ENCODE data around the gene CELF1. TPM values are rescaled to one million over a fixed set of nuclear protein-coding genes. Genes with fewer than 3 reads are reported as not detected.

The CELF1 gene
- total and polyA plus RNA-seq, 10 of the 15 experiments (the other 5 are each of a cell fraction or from before 2014, with no cell fraction given): 35.3 to 128 (median 85.7) TPM

DNA sequence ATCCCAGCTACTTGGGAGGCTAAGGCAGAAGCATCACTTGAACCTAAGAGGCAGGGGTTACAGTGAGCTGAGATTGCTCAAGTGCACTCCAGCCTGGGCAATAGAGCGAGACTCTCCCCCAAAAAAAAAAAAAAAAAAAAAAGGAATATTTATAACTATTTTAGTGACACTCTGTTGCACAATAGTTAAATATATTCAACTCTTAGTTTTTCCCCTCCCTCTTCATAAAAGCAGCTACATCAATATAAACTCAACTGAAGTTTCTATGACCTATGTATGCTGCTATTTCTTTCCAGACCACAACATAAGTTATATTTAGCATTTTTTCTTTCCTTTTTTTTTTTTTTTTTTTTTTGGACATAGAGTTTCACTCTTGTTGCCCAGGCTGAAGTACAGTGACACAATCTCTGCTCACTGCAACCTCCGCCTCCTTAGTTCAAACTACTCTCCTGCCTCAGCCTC, 19.2 kb downstream of the CELF1 start (continued):
- TF ChIP-seq, protein P1, sequence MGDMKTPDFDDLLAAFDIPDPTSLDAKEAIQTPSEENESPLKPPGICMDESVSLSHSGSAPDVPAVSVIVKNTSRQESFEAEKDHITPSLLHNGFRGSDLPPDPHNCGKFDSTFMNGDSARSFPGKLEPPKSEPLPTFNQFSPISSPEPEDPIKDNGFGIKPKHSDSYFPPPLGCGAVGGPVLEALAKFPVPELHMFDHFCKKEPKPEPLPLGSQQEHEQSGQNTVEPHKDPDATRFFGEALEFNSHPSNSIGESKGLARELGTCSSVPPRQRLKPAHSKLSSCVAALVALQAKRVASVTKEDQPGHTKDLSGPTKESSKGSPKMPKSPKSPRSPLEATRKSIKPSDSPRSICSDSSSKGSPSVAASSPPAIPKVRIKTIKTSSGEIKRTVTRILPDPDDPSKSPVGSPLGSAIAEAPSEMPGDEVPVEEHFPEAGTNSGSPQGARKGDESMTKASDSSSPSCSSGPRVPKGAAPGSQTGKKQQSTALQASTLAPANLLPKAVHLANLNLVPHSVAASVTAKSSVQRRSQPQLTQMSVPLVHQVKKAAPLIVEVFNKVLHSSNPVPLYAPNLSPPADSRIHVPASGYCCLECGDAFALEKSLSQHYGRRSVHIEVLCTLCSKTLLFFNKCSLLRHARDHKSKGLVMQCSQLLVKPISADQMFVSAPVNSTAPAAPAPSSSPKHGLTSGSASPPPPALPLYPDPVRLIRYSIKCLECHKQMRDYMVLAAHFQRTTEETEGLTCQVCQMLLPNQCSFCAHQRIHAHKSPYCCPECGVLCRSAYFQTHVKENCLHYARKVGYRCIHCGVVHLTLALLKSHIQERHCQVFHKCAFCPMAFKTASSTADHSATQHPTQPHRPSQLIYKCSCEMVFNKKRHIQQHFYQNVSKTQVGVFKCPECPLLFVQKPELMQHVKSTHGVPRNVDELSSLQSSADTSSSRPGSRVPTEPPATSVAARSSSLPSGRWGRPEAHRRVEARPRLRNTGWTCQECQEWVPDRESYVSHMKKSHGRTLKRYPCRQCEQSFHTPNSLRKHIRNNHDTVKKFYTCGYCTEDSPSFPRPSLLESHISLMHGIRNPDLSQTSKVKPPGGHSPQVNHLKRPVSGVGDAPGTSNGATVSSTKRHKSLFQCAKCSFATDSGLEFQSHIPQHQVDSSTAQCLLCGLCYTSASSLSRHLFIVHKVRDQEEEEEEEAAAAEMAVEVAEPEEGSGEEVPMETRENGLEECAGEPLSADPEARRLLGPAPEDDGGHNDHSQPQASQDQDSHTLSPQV (IDR thresholded peaks at IDR 0.05): no peak

DNA sequence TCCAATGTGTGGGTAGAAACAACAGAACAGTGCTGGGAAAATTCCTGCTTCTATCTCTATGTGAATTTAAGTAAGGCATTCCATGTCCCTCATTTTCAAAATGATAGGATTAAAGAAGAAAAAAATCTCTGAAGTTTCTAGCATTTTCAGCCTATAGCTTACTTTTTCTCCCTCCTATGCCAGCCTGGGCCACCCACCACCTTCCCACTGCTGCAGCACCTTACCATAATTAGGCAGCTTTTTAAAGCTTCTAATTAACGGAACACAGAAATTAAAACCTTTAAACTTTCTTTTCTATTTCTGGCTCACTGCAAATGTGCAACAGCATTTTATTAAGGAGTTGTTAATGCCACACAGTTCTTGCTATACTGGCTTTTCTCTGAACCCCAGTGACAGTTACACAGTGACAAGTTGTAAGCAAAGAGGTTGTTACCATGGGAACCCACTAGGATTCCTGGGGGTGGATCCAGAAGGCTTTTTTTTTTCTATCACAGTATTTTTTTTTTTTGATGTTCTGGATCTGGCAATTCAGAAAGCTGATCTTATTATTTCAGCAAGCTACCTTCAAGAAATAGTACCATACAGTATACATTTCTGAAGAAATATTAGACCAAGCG, 20.2 kb downstream of the CELF1 start:
- no peak overlapping the region for H3K27ac ChIP-seq (ENCODE audit: control insufficient read depth, insufficient read depth)
- FAIRE-seq (no peak), DNase-seq (ENCODE audit: low read depth, low spot score) (no peak), ATAC-seq (no peak)
- no peak overlapping the region for H2AFZ ChIP-seq (ENCODE audit: control insufficient read depth, low read depth, low read length)
- POLR2A ChIA-PET: interaction anchor here (1.0 to 3.9 kb wide), 2 partner anchors 9 to 19 kb away, joined by 3 to 16 read pairs; partner anchors contain the start of gene CELF1
- H3K4me1 ChIP-seq (ENCODE audit: control insufficient read depth, insufficient read depth, low read length): no peaks in the 10 kb centered on the region; the same call in 1 of the 2 replicates
- BruUV-seq (replicated peaks): no TSS peak
- in situ Hi-C loops (cut with MboI) (no loop called here), intact Hi-C loops (cut with micrococcal nuclease; ENCODE audit: unreplicated experiment) (no loop called here)
- H3K4me2 ChIP-seq (ENCODE audit: control insufficient read depth, insufficient read depth): no peak overlapping the region
- H3K9ac ChIP-seq (ENCODE audit: control insufficient read depth, insufficient read depth, low read length): no peak overlapping the region
- no peaks in the 10 kb centered on the region for H4K20me1 ChIP-seq (ENCODE audit: control insufficient read depth, insufficient read depth)
- RAD21 ChIA-PET (ENCODE audit: unreplicated experiment): no interaction called here
- H3K9me3 ChIP-seq (replicated peaks; ENCODE audit: control insufficient read depth, insufficient read depth, low read length): no peaks in the 10 kb centered on the region
- H3K79me2 ChIP-seq (ENCODE audit: control insufficient read depth, insufficient read depth, low read length): peaks cover 82% of the 10 kb centered on the region
- SMC1A ChIA-PET (ENCODE audit: uncharacterized antibody, unreplicated experiment): interaction anchor here (0.6 to 6.1 kb wide), 5 partner anchors 8 to 339 kb away, joined by 3 to 42 read pairs (median 4); no protein-coding TSS in a partner anchor
- TF ChIP-seq RBBP5 (conservative IDR thresholded peaks at IDR 0.05) (no peak), ZNF24 (IDR thresholded peaks at IDR 0.05) (no peak), LARP7 (IDR thresholded peaks at IDR 0.05) (no peak), NR2C1 (IDR thresholded peaks at IDR 0.05) (no peak), SRF (IDR thresholded peaks at IDR 0.05; ENCODE audit: low read depth in 2 of 2, low read length in 2 of 2) (no peak), SMARCA5 (IDR thresholded peaks at IDR 0.05) (no peak), PML (IDR thresholded peaks at IDR 0.05; ENCODE audit: low read length) (no peak)
- TF ChIP-seq, protein P2, sequence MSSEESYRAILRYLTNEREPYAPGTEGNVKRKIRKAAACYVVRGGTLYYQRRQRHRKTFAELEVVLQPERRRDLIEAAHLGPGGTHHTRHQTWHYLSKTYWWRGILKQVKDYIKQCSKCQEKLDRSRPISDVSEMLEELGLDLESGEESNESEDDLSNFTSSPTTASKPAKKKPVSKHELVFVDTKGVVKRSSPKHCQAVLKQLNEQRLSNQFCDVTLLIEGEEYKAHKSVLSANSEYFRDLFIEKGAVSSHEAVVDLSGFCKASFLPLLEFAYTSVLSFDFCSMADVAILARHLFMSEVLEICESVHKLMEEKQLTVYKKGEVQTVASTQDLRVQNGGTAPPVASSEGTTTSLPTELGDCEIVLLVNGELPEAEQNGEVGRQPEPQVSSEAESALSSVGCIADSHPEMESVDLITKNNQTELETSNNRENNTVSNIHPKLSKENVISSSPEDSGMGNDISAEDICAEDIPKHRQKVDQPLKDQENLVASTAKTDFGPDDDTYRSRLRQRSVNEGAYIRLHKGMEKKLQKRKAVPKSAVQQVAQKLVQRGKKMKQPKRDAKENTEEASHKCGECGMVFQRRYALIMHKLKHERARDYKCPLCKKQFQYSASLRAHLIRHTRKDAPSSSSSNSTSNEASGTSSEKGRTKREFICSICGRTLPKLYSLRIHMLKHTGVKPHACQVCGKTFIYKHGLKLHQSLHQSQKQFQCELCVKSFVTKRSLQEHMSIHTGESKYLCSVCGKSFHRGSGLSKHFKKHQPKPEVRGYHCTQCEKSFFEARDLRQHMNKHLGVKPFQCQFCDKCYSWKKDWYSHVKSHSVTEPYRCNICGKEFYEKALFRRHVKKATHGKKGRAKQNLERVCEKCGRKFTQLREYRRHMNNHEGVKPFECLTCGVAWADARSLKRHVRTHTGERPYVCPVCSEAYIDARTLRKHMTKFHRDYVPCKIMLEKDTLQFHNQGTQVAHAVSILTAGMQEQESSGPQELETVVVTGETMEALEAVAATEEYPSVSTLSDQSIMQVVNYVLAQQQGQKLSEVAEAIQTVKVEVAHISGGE (CRISPR knock-in tag; IDR thresholded peaks at IDR 0.05): no peak
- no peak overlapping the region for H3K4me3 ChIP-seq
- CTCF ChIA-PET: interaction anchor here (1.4 to 2.0 kb wide), 2 partner anchors 15 to 18 kb away, joined by 3 to 4 read pairs; no protein-coding TSS in a partner anchor
- 96% methylated on average over 2 of the region's 2 CpGs for WGBS (ENCODE audit: insufficient coverage, insufficient replicate concordance, low lambda C conversion rate, missing lambda C conversion rate)
- H3K27me3 ChIP-seq (replicated peaks in 1 of 2; ENCODE audit: control insufficient read depth in 2 of 2, insufficient read depth in 2 of 2, low read length in 1 of 2): no peaks in the 10 kb centered on the region
- H3K36me3 ChIP-seq (ENCODE audit: control insufficient read depth in 2 of 2, insufficient read depth in 2 of 2, low read length in 1 of 2): peaks cover 0 to 10% of the 10 kb centered on the region in 2 experiments; a peak in 3 of 4 replicates
